ENCODE data around the gene CASP9.
"Not testable (repeated sequence)": the region's sequence is repeated elsewhere in the genome, so short reads cannot be mapped to it uniquely, and the experiment has no call there.

CASP9 gene

DNA sequence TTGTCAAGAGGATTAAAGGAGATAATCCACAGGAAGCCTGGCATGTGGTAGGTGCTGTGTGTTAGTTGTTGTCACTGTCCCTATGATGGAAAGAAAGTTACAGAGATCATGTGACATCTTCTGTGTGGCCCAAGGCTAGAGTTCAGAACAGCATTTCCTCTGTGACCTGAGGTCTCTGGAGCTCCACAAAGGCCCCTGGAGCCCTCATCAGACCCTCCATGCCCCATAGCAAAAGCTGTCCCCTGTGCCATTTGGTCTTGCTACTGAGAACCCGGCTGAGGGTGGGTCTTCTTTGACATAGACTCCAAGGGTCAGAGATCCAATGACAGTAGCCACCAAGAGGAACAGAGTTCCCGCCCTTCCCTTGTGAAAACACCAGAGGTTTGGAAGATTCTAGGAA is 40.0 kb downstream of the CASP9 start:
- no peaks in the 10 kb centered on the region for H3K27me3 ChIP-seq (ENCODE audit: insufficient read depth, poor library complexity, severe bottlenecking)
- H3K4me3 ChIP-seq (replicated peaks; ENCODE audit: insufficient read depth, low read length): no peak overlapping the region
- no peak for DNase-seq (ENCODE audit: low read depth in 1 of 2, low spot score in 1 of 2)
- TF ChIP-seq SPI1 (IDR thresholded peaks at IDR 0.05; ENCODE audit: borderline replicate concordance, low read depth): no peak
- TF ChIP-seq GABPA (IDR thresholded peaks at IDR 0.05; ENCODE audit: low read depth): no peak
- TF ChIP-seq, protein P1, sequence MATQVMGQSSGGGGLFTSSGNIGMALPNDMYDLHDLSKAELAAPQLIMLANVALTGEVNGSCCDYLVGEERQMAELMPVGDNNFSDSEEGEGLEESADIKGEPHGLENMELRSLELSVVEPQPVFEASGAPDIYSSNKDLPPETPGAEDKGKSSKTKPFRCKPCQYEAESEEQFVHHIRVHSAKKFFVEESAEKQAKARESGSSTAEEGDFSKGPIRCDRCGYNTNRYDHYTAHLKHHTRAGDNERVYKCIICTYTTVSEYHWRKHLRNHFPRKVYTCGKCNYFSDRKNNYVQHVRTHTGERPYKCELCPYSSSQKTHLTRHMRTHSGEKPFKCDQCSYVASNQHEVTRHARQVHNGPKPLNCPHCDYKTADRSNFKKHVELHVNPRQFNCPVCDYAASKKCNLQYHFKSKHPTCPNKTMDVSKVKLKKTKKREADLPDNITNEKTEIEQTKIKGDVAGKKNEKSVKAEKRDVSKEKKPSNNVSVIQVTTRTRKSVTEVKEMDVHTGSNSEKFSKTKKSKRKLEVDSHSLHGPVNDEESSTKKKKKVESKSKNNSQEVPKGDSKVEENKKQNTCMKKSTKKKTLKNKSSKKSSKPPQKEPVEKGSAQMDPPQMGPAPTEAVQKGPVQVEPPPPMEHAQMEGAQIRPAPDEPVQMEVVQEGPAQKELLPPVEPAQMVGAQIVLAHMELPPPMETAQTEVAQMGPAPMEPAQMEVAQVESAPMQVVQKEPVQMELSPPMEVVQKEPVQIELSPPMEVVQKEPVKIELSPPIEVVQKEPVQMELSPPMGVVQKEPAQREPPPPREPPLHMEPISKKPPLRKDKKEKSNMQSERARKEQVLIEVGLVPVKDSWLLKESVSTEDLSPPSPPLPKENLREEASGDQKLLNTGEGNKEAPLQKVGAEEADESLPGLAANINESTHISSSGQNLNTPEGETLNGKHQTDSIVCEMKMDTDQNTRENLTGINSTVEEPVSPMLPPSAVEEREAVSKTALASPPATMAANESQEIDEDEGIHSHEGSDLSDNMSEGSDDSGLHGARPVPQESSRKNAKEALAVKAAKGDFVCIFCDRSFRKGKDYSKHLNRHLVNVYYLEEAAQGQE (IDR thresholded peaks at IDR 0.05; ENCODE audit: insufficient replicate concordance, low read depth): no peak
- TF ChIP-seq POLR2AphosphoS5 (IDR thresholded peaks at IDR 0.05; ENCODE audit: low read depth): no peak
- TF ChIP-seq, protein P2, sequence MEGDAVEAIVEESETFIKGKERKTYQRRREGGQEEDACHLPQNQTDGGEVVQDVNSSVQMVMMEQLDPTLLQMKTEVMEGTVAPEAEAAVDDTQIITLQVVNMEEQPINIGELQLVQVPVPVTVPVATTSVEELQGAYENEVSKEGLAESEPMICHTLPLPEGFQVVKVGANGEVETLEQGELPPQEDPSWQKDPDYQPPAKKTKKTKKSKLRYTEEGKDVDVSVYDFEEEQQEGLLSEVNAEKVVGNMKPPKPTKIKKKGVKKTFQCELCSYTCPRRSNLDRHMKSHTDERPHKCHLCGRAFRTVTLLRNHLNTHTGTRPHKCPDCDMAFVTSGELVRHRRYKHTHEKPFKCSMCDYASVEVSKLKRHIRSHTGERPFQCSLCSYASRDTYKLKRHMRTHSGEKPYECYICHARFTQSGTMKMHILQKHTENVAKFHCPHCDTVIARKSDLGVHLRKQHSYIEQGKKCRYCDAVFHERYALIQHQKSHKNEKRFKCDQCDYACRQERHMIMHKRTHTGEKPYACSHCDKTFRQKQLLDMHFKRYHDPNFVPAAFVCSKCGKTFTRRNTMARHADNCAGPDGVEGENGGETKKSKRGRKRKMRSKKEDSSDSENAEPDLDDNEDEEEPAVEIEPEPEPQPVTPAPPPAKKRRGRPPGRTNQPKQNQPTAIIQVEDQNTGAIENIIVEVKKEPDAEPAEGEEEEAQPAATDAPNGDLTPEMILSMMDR (IDR thresholded peaks at IDR 0.05; ENCODE audit: insufficient read depth, low read length): no peak
- no peak overlapping the region for H3K27ac ChIP-seq (replicated peaks)

DNA sequence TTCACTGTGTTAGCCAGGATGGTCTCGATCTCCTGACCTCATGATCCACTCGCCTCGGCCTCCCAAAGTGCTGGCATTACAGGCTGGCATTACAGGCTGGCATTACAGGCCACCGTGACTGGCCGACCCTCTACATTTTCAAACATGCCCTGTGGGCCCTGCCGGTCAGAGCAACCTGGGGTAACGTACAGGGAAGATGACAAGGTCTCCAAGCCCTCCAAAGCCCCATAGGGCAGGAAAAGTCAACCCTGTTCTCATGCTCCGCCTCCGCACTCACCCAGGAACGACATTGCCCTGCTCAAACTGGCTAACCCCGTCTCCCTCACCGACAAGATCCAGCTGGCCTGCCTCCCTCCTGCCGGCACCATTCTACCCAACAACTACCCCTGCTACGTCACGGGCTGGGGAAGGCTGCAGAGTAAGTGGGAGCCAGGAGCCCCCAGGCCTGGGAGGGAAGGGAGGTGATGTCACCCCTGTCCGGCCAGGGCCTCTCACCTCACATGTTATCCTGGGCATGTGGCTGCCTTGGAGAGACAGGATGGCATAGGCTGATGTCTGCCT is 41.0 kb downstream of the CASP9 start:
- not testable (repeated sequence) for H3K4me3 ChIP-seq (replicated peaks; ENCODE audit: insufficient read depth, low read length); H3K27ac ChIP-seq (replicated peaks); DNase-seq (ENCODE audit: low read depth in 1 of 2, low spot score in 1 of 2); H3K27me3 ChIP-seq (ENCODE audit: insufficient read depth, poor library complexity, severe bottlenecking)

DNA sequence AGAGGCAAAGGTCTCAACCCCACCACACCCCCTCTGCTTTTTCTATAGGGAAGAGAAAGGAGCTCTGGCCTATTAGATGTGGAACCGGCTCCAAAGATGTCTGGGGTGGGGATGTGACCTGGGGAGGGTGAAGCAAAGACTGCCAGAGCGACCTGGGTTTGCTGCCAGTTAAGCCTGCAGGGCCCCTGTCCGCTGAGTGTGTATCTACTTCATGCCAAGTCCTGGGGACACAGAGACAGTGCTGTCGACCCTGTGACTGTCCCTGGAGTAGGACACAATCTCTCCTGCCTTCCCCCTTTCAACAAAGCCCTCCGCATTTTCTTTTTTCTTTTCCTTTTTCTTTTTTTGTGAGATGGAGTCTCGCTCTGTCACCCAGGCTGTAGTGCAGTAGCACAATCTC is 41.6 kb downstream of the CASP9 start:
- not testable (repeated sequence) for DNase-seq (ENCODE audit: low read depth in 1 of 2, low spot score in 1 of 2); H3K4me3 ChIP-seq (replicated peaks; ENCODE audit: insufficient read depth, low read length); H3K27ac ChIP-seq (replicated peaks); H3K27me3 ChIP-seq (ENCODE audit: insufficient read depth, poor library complexity, severe bottlenecking)

DNA sequence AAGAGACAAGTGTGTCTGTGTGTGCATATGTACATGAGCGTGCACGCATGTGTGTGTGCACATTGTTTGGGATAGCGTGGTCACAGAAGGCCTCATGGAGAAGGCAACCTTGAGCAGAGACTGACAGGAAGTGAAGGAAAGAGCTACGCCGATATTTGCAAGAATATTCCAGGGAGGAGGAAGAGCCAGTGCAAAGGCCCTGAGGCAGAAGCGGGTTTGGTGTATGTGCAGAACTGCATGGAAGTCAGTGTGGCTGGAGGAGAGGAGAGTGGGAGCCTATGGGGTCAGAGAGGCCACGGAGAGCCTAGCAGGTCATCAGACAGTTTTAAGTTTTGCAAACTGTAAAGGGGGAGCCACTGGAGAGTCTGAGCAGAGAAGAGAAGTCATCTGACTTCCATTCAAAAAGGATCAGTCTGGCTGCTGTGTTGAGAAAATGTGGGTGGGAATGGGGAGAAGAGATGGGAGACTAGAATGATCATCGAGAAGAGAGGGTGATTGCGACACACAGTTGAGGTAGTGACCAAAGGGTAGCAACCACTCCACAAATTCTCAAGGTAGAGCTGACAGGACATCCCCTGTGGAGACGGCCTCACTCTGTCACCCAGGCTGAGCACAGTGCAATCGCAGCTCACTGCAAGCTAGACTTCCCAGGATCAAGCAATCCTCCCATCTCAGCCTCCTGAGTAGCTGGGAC is 44.2 kb downstream of the CASP9 start:
- TF ChIP-seq GABPA (IDR thresholded peaks at IDR 0.05; ENCODE audit: low read depth) (no peak), POLR2AphosphoS5 (IDR thresholded peaks at IDR 0.05; ENCODE audit: low read depth) (no peak), SPI1 (IDR thresholded peaks at IDR 0.05; ENCODE audit: borderline replicate concordance, low read depth) (no peak)
- TF ChIP-seq, protein P2 (IDR thresholded peaks at IDR 0.05; ENCODE audit: insufficient read depth, low read length): no peak
- TF ChIP-seq, protein P1 (IDR thresholded peaks at IDR 0.05; ENCODE audit: insufficient replicate concordance, low read depth): no peak
- no peak overlapping the region for H3K4me3 ChIP-seq (replicated peaks; ENCODE audit: insufficient read depth, low read length)
- no peak for DNase-seq (ENCODE audit: low read depth in 1 of 2, low spot score in 1 of 2)
- no peak overlapping the region for H3K27ac ChIP-seq (replicated peaks)
- no peaks in the 10 kb centered on the region for H3K27me3 ChIP-seq (ENCODE audit: insufficient read depth, poor library complexity, severe bottlenecking)

Measured in HL-60 (cell line).